Measurements from ENCODE around the gene GRIK2.

GRIK2 gene

DNA sequence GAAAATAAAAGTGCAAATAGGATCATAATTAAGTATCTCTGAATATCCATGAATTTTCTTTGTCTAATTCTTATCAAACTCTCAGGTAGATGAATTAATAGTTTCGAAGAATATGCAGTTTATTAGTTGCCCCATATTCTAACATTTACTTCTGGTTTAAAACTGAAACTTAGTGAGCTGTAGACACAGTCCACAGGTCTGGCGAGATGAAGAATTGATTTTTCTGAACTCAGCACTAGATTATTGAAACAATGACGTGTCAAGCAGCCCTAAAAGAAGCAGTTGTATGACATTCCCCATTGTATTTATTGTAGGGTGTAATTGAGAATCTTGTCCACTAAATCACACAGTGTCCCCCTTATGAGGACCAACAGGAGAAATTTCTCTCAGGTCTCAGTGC lies 407.1 kb downstream of the GRIK2 start:
- no peak overlapping the region for H3K4me3 Mint-ChIP-seq
- no peaks in the 10 kb centered on the region for H3K9me3 Mint-ChIP-seq (ENCODE audit: low read depth)
- H3K27ac Mint-ChIP-seq: no peak overlapping the region
- H3K4me1 Mint-ChIP-seq (ENCODE audit: low read depth): no peaks in the 10 kb centered on the region
- H3K36me3 Mint-ChIP-seq: no peaks in the 10 kb centered on the region
- H3K27me3 Mint-ChIP-seq: no peaks in the 10 kb centered on the region

GRCh38 chr6:101803136-101803535 lies 409.6 kb downstream of the GRIK2 start:
- H3K27ac Mint-ChIP-seq: no peak overlapping the region
- no peaks in the 10 kb centered on the region for H3K27me3 Mint-ChIP-seq
- no peaks in the 10 kb centered on the region for H3K36me3 Mint-ChIP-seq

GRCh38 chr6:101806241-101806640 lies 412.7 kb downstream of the GRIK2 start:
- Mint-ChIP-seq H3K27ac (no peak overlapping the region), H3K27me3 (no peaks in the 10 kb centered on the region), H3K36me3 (no peaks in the 10 kb centered on the region), H3K4me1 (ENCODE audit: low read depth) (no peaks in the 10 kb centered on the region), H3K9me3 (ENCODE audit: low read depth) (peaks cover 4% of the 10 kb centered on the region), H3K4me3 (no peak overlapping the region)

More at GRCh38 chr6:101803136-101803535, 409.6 kb downstream of the GRIK2 start:
- no peak overlapping the region for H3K4me3 Mint-ChIP-seq
- H3K9me3 Mint-ChIP-seq (ENCODE audit: low read depth): no peaks in the 10 kb centered on the region
- no peaks in the 10 kb centered on the region for H3K4me1 Mint-ChIP-seq (ENCODE audit: low read depth)

DNA sequence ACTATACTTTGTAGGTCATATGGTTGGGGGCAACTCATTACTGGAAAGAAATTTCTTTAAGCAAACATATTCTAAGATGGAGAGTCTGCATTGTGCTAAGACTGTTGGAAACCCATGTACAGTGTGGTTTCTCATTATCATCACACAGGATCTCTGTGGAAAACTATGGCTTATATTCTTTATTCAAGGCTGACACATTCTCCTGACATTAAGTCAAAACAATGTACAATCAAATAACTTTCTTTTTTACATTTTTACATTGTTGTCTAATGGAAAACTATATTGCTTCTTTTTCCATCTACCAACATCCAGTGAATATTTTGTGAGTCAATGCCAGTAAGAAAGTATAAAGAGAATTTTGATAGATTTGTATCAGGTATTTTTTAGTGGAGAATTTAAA lies 417.6 kb downstream of the GRIK2 start:
- Mint-ChIP-seq H3K36me3 (no peaks in the 10 kb centered on the region), H3K4me1 (ENCODE audit: low read depth) (no peaks in the 10 kb centered on the region), H3K27ac (no peak overlapping the region), H3K4me3 (no peak overlapping the region), H3K9me3 (ENCODE audit: low read depth) (peaks cover 4% of the 10 kb centered on the region), H3K27me3 (no peaks in the 10 kb centered on the region)

DNA sequence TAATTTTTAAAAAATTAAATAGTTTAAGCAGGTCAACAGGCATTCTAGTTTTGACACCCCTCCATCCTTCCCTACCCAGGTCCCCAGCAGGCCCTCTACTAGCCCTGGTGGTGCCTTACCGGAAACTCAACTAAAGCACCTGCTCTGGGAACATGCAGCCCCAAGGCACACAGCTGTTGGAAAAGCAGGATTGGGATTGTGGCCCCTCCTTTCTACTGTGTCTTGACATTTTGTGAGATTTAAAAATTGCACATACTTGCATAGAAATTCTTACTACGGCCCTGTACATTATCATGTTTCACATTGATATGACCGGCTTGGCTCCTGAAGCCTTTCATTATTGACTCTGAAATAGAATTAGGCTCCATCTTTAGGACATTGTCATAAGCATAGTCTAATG lies 423.2 kb downstream of the GRIK2 start:
- no peak overlapping the region for H3K27ac Mint-ChIP-seq
- H3K4me3 Mint-ChIP-seq: no peak overlapping the region
- H3K9me3 Mint-ChIP-seq (ENCODE audit: low read depth): no peaks in the 10 kb centered on the region
- no peaks in the 10 kb centered on the region for H3K36me3 Mint-ChIP-seq
- no peaks in the 10 kb centered on the region for H3K4me1 Mint-ChIP-seq (ENCODE audit: low read depth)
- H3K27me3 Mint-ChIP-seq: no peaks in the 10 kb centered on the region

DNA sequence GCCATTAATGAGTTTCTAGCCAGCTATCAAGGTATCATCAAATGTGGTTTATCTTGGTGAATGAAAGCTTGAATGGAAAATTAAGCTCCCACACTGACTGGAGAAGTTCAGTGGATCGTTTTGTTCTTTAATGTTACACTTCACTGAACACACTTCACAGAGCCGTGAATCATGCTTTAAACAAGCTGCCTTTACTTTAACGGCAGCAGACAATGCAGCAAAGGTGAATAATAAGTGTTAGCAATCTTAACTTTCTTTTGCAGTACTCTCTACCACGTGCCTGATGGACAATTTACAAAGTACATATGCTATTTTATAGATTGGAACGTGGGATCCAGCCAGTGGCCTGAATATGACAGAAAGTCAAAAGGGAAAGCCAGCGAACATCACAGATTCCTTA lies 424.5 kb downstream of the GRIK2 start:
- no peaks in the 10 kb centered on the region for H3K36me3 Mint-ChIP-seq
- no peaks in the 10 kb centered on the region for H3K9me3 Mint-ChIP-seq (ENCODE audit: low read depth)
- H3K4me1 Mint-ChIP-seq (ENCODE audit: low read depth): no peaks in the 10 kb centered on the region
- no peak overlapping the region for H3K4me3 Mint-ChIP-seq
- no peak overlapping the region for H3K27ac Mint-ChIP-seq
- no peaks in the 10 kb centered on the region for H3K27me3 Mint-ChIP-seq

DNA sequence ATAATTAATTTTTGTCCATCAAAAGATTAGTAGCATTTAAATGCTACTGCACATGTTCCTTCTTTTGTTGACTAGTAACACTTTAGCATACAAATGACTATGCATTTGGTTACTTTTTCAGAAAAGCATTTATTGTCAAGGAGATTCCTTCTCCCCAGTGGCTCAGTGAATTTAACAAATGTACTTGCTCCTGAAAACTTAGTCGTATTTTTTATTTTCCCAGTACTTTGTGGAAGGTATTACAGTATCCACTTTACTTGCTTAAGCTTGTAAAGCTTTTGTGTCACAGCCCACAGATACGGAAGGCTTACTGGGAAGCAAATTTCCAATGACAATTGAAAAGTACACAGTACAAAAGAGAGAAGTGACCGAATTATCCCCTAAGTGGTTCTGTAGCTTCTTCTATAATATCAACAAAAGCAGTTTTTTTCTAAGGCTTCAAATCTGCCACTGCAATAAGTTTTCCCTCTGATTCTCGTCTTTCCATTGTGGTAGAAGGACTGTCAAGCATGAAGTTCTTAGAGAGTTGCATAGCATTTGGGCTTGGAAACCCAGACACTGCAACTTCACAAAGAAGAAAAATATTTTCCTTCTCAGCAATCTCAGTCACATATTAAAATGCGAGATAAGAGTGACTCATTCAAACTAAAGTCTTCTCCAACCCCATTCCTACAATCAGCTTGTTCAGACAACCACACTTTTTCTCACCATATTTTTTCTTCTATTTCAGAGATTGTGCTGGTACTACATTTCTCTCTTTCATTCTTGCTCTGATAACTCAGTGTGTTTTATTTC lies 431.2 kb downstream of the GRIK2 start:
- H3K36me3 Mint-ChIP-seq: no peaks in the 10 kb centered on the region
- no peak overlapping the region for H3K4me3 Mint-ChIP-seq
- H3K27me3 Mint-ChIP-seq: no peaks in the 10 kb centered on the region
- peaks cover 17% of the 10 kb centered on the region for H3K9me3 Mint-ChIP-seq (ENCODE audit: low read depth)
- H3K27ac Mint-ChIP-seq: no peak overlapping the region
- no peaks in the 10 kb centered on the region for H3K4me1 Mint-ChIP-seq (ENCODE audit: low read depth)

DNA sequence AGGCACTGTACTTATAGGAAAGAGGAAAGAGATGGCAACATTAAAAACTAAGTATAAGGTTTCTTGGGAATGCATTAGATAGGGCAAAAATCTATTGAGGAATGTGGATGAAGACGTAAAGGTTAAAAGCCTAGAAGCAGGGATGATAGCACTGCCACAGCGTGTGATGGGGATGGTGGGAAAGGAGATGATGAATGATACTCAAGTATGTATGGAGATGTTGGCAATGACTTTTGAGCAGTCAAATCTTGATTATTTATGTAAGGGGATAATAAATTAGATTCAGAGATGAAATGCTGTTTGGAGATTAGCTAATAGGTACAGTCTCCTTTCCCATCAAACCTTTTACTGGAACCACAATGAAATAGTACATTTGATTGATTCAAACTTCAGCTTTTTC lies 432.8 kb downstream of the GRIK2 start:
- H3K36me3 Mint-ChIP-seq: no peaks in the 10 kb centered on the region
- H3K9me3 Mint-ChIP-seq (ENCODE audit: low read depth): peaks cover 17% of the 10 kb centered on the region
- no peaks in the 10 kb centered on the region for H3K4me1 Mint-ChIP-seq (ENCODE audit: low read depth)
- no peak overlapping the region for H3K4me3 Mint-ChIP-seq
- H3K27me3 Mint-ChIP-seq: no peaks in the 10 kb centered on the region
- H3K27ac Mint-ChIP-seq: no peak overlapping the region

- Mint-ChIP-seq H3K27me3 (no peaks in the 10 kb centered on the region), H3K9me3 (ENCODE audit: low read depth) (peaks cover 17% of the 10 kb centered on the region), H3K4me3 (no peak overlapping the region), H3K27ac (no peak overlapping the region), H3K36me3 (no peaks in the 10 kb centered on the region), H3K4me1 (ENCODE audit: low read depth) (no peaks in the 10 kb centered on the region)
These were observed 433.2 kb downstream of the GRIK2 start for GRCh38 chr6:101826678-101827077.

DNA sequence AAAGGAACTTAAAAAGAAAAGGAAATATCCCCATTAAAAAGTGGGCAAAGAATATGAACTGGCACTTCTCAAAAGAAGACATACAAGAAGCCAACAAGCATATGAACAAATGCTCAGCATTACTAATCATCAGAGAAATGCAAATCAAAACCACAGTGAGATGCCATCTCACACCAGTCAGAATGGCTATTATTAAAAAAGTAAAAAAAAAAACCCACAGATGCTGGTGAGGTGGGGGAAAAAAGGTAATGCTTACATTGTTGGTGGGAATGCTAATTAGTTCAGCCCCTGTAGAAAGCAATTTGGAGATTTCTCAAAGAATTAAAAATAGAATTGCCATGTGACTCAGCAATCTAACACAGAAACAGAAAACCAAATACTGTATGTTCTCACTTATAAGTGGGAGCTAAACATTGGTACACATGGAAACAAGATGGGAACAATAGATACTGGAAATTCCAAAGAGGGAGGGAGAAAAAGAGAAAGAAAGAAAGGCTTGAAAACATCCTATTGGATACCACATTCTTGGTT lies 437.1 kb downstream of the GRIK2 start:
- Mint-ChIP-seq H3K9me3 (ENCODE audit: low read depth) (peaks cover 17% of the 10 kb centered on the region), H3K36me3 (no peaks in the 10 kb centered on the region), H3K4me3 (no peak overlapping the region), H3K27ac (no peak overlapping the region), H3K27me3 (no peaks in the 10 kb centered on the region), H3K4me1 (ENCODE audit: low read depth) (no peaks in the 10 kb centered on the region)

DNA sequence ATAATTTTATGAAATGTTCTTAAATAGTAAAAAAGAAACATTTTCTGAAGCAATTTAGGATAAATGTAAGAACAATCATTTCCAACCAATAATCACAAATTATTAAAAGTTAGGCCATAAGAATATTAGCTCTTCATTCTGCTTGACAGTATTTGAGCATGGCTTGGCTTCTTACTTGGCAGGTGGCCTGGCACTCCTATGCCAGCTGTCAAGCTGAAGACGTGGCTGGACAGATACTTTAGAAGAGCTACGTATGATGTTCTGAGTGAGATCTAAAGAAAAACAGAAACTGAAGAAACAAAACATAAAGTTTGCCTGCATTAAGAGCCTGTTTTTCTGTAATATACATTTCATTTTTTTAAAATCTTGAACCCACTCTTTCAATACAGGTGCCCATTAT lies 438.9 kb downstream of the GRIK2 start:
- peaks cover 17% of the 10 kb centered on the region for H3K9me3 Mint-ChIP-seq (ENCODE audit: low read depth)
- H3K4me1 Mint-ChIP-seq (ENCODE audit: low read depth): no peaks in the 10 kb centered on the region
- no peaks in the 10 kb centered on the region for H3K36me3 Mint-ChIP-seq
- no peaks in the 10 kb centered on the region for H3K27me3 Mint-ChIP-seq
- no peak overlapping the region for H3K27ac Mint-ChIP-seq
- no peak overlapping the region for H3K4me3 Mint-ChIP-seq

DNA sequence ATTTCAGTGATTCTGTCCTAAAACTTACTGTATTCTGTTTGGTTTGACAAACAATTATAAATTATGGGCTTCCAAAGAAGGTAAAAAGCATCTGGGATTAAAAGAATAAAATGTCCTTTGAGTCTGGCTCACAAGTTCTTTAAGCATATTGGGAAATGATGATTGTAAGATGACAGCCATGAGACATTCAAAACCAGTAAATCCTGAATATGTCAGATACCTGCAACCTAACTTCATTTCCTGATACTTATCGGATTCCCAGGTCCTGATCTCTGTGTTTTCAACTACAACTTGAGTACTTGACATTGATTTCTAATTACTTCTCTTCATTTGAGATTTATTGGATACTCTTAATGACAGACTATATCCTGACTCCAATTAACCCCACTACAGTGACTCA lies 446.6 kb downstream of the GRIK2 start:
- H3K4me3 Mint-ChIP-seq: no peak overlapping the region
- H3K27ac Mint-ChIP-seq: no peak overlapping the region
- H3K27me3 Mint-ChIP-seq: no peaks in the 10 kb centered on the region
- no peaks in the 10 kb centered on the region for H3K36me3 Mint-ChIP-seq
- peaks cover 7% of the 10 kb centered on the region for H3K9me3 Mint-ChIP-seq (ENCODE audit: low read depth)
- no peaks in the 10 kb centered on the region for H3K4me1 Mint-ChIP-seq (ENCODE audit: low read depth)

DNA sequence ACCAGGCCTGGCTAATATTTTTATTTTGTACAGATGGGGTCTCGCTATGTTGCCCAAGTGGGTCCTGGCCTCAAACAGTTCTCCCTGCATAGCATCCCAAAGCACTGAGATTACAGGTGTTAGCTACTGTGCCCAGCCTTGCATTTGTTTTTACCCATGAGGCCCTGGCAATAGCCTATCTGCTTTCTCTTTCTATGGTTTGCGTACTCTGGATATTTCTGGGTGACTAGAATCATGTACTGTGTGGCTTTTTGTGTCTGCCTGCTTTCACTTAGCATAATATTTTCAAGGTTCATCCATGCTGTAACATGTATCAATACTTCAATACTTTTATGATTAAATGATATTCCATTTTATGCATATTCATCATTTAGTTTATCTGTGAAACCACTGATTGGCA lies 451.7 kb downstream of the GRIK2 start:
- H3K4me3 Mint-ChIP-seq: no peak overlapping the region
- H3K36me3 Mint-ChIP-seq: no peaks in the 10 kb centered on the region
- no peak overlapping the region for H3K27ac Mint-ChIP-seq
- H3K9me3 Mint-ChIP-seq (ENCODE audit: low read depth): peaks cover 7% of the 10 kb centered on the region
- H3K27me3 Mint-ChIP-seq: no peaks in the 10 kb centered on the region
- H3K4me1 Mint-ChIP-seq (ENCODE audit: low read depth): no peaks in the 10 kb centered on the region

- H3K27me3 Mint-ChIP-seq: no peaks in the 10 kb centered on the region
- no peak overlapping the region for H3K4me3 Mint-ChIP-seq
- H3K27ac Mint-ChIP-seq: no peak overlapping the region
- no peaks in the 10 kb centered on the region for H3K4me1 Mint-ChIP-seq (ENCODE audit: low read depth)
- peaks cover 7% of the 10 kb centered on the region for H3K9me3 Mint-ChIP-seq (ENCODE audit: low read depth)
- no peaks in the 10 kb centered on the region for H3K36me3 Mint-ChIP-seq
These were observed 452.1 kb downstream of the GRIK2 start for GRCh38 chr6:101845621-101846020.

- Mint-ChIP-seq H3K9me3 (ENCODE audit: low read depth) (peaks cover 7% of the 10 kb centered on the region), H3K27me3 (no peaks in the 10 kb centered on the region), H3K4me1 (ENCODE audit: low read depth) (no peaks in the 10 kb centered on the region), H3K27ac (no peak overlapping the region), H3K4me3 (no peak overlapping the region), H3K36me3 (no peaks in the 10 kb centered on the region)
These were observed 454.2 kb downstream of the GRIK2 start for GRCh38 chr6:101847690-101848089.

- Mint-ChIP-seq H3K9me3 (ENCODE audit: low read depth) (no peaks in the 10 kb centered on the region), H3K27ac (no peak overlapping the region), H3K27me3 (no peaks in the 10 kb centered on the region), H3K4me1 (ENCODE audit: low read depth) (no peaks in the 10 kb centered on the region), H3K4me3 (no peak overlapping the region), H3K36me3 (no peaks in the 10 kb centered on the region)
These were observed 458.4 kb downstream of the GRIK2 start for GRCh38 chr6:101851911-101852310.

Measured in activated naive CD8-positive, alpha-beta T cell (primary cell).